GM06990 (cell line): Measurements from ENCODE around the gene FTCDNL1.

ENCODE experiments used
- DNase-seq: peaks from one replicate; pipeline ENCODE4 v3.0.0-alpha.2; 2011; ENCODE audit not compliant: insufficient read length; ENCODE audit errors: extremely low read depth
- H3K27me3 ChIP-seq: replicated peaks from 2 replicates; pipeline ENCODE4 v1.6.0; 2011; ENCODE audit warnings: low read length; ENCODE audit not compliant: control insufficient read depth, insufficient read depth
- H3K36me3 ChIP-seq: 2 replicates; pipeline ENCODE4 v1.5.1; 2011; ENCODE audit warnings: low read length; ENCODE audit not compliant: control insufficient read depth, insufficient read depth
- H3K4me3 ChIP-seq: replicated peaks from 2 replicates; pipeline ENCODE4 v1.5.1; 2011; ENCODE audit warnings: low read depth, mild to moderate bottlenecking, control low read depth, low read length
- TF ChIP-seq, protein P1 (sequence below): IDR thresholded peaks from 2 replicates; pipeline ENCODE4 v1.5.1; 2011; ENCODE audit warnings: low read length, control low read depth, mild to moderate bottlenecking, inconsistent platforms; ENCODE audit not compliant: insufficient read depth, poor library complexity, severe bottlenecking

FTCDNL1 gene

DNA sequence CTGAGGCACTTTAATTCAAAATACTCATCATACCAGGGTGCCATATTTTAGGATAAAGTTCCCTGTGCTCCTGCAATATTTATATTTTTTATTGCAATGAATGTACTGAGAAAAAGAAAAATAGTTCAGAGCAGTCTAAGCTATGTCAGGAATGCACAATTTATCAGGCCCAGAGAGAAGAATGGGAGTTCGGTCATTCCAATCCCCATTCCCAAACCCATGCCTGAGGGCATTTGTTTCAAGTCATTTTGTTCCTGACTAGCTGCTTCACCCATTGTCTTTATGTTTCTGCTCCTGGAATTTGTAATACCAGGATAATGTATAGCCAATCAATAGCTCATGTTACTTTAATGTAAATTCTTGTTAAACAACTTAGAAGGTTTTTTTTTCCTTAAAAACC is 24.4 kb upstream of the FTCDNL1 start:
- Histone ChIP-seq H3K36me3 (no peaks in the 10 kb centered on the region), H3K27me3 (no peaks in the 10 kb centered on the region), H3K4me3 (no peak overlapping the region)
- TF ChIP-seq, protein P1, sequence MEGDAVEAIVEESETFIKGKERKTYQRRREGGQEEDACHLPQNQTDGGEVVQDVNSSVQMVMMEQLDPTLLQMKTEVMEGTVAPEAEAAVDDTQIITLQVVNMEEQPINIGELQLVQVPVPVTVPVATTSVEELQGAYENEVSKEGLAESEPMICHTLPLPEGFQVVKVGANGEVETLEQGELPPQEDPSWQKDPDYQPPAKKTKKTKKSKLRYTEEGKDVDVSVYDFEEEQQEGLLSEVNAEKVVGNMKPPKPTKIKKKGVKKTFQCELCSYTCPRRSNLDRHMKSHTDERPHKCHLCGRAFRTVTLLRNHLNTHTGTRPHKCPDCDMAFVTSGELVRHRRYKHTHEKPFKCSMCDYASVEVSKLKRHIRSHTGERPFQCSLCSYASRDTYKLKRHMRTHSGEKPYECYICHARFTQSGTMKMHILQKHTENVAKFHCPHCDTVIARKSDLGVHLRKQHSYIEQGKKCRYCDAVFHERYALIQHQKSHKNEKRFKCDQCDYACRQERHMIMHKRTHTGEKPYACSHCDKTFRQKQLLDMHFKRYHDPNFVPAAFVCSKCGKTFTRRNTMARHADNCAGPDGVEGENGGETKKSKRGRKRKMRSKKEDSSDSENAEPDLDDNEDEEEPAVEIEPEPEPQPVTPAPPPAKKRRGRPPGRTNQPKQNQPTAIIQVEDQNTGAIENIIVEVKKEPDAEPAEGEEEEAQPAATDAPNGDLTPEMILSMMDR = no peak
- DNase-seq = no peak

DNA sequence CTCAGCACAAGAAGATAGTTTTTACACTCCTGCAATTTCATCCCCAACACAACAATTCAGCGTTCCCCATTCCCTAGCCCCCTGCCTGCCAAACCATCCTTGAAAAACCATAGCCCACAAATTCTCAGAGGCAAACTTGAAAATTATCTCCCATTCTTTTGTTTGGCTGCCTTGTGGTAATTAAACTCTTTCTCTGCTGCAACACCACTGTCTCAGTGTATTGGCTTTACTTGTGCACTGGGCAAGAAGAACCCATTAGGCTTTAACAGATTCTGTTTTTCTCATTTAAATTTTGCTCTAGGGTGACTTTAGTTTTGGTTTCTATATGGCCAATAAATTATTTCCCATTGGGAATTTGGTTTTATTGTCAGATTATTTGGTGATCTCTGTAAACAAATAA is 23.2 kb upstream of the FTCDNL1 start:
- no peak for DNase-seq
- H3K36me3 ChIP-seq = no peaks in the 10 kb centered on the region
- H3K27me3 ChIP-seq = no peaks in the 10 kb centered on the region
- TF ChIP-seq, protein P1 = no peak
- no peak overlapping the region for H3K4me3 ChIP-seq

DNA sequence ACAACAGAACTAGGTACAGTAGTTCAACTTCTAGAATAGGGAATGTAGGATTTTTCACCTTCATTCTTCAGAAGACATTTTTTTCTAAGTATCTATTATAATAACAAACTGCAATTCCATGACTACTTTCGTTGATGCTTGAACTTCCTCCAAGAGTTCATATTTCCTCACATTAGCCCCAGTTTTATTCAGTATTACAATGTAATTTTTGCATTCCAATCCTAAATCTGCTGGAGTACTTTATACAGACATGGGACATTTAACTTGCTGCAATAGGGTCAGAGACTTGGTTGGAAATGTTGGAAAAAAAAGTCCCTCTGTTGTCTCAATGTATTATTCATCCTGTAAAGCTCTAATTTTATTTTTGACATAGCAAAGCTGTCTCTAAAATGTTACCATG is 19.6 kb upstream of the FTCDNL1 start:
- Histone ChIP-seq H3K27me3 (no peaks in the 10 kb centered on the region), H3K36me3 (no peaks in the 10 kb centered on the region), H3K4me3 (no peak overlapping the region)
- no peak for DNase-seq
- TF ChIP-seq, protein P1 = no peak

DNA sequence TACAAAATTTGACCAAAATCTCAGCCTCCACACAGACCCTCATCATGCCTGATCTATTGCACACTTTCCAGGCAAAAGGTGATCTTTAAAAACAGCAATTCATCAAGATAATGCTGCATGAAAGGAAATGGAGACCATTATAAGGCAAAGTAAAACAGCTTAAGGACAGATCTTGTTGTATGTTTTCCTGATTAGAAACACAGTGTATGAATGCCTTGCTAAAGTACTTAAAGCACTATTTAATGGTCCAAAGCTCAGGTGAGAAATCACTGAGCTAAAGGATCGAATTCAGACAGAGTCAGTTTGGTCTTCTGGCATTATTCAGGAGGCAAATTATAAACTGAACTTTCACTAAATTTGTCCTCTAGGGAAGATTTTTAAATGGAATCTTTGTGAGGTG is 18.7 kb upstream of the FTCDNL1 start:
- TF ChIP-seq, protein P1 = no peak
- no peak for DNase-seq
- Histone ChIP-seq H3K36me3 (no peaks in the 10 kb centered on the region), H3K27me3 (no peaks in the 10 kb centered on the region), H3K4me3 (no peak overlapping the region)

DNA sequence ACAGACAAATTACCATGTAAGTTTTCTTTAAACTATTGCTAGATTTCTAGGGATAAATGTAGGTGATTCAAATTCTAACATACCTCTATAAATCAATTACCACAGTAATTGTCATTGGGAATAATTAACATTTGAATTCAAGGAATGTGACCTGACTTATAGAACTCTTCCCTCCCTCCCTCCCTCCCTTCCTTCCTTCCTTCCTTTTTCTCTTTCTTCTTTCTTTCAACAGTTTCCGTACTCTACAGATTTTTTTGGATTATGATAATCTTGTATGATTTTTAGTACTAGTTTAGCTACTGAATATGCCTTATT is 18.2 kb upstream of the FTCDNL1 start:
- Histone ChIP-seq H3K36me3 (no peaks in the 10 kb centered on the region), H3K27me3 (no peaks in the 10 kb centered on the region), H3K4me3 (no peak overlapping the region)
- TF ChIP-seq, protein P1 = no peak
- DNase-seq = no peak

DNA sequence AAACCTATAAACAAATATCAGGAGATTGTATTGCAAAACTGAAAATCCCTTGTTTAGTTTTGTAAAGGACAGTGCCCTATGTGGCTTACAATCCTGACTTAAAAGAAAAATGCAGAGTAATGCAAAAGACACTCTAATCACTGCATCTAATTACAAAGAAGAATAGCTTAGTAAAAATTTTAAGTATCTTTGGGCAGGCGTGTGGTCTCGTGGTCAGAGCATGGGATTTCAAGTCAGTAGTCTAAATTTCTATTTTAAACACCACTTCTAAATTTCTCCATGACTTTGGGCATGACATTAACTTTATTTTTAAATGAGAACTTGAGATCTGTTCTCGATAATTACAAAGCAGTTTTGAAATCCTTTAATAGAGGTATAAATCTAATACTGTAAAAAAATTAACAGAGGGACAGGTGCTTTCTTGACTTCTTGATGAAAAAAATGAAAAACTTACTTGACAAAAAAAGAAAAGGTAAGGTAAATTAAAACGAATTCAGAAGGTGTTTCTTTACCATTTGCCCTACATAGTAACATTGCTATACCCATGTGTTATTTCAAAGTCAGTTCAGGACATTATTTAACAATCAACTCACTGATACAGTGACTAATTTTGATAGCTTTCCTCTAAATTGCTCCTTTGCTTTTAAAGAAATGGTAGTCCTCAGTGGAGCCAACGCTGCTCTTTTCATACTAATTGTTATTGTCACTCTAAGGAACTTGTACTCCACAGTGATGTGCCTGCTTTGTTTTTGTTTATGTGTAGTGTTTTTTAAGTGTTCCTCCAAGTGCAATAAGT is 17.6 kb upstream of the FTCDNL1 start:
- no peaks in the 10 kb centered on the region for H3K27me3 ChIP-seq
- H3K4me3 ChIP-seq = no peak overlapping the region
- no peaks in the 10 kb centered on the region for H3K36me3 ChIP-seq
- TF ChIP-seq, protein P1 = no peak
- no peak for DNase-seq
